Daoy (cell line): ENCODE measurements around the gene BID. TPM values are rescaled to one million over a fixed set of nuclear protein-coding genes. Genes with fewer than 3 reads are reported as not detected.

Source experiments
- DNase-seq: peaks from one replicate; pipeline ENCODE4 v3.0.0-alpha.2; 2015; ENCODE audit warnings: low read depth
- total RNA-seq: library from RNA; depleted of rRNA; stranded (reverse); fragments of >200 nt; shearing (Covaris generic); gene quantifications from 2 replicates; pipeline ENCODE4 v1.2.3, GENCODE V29; 2014

Gene BID
- total RNA-seq, 1 experiment from 2014 or later: 133 TPM

GRCh38 chr22:17803609-17804270 lies 29.5 kb upstream of the BID start:
- no peak for DNase-seq

- no peak for DNase-seq
Measured at GRCh38 chr22:17802822-17803221, 28.6 kb upstream of the BID start.

- no peak for DNase-seq
Measured at GRCh38 chr22:17802411-17802810, 28.1 kb upstream of the BID start.

- DNase-seq: no peak
Measured at GRCh38 chr22:17797721-17798559, 23.7 kb upstream of the BID start.

- no peak for DNase-seq
Measured at GRCh38 chr22:17796695-17797094, 22.4 kb upstream of the BID start.

- no peak for DNase-seq
Measured at GRCh38 chr22:17795661-17796548, 21.6 kb upstream of the BID start.

GRCh38 chr22:17794726-17795542 lies 20.7 kb upstream of the BID start:
- no peak for DNase-seq

GRCh38 chr22:17792854-17793434 lies 18.7 kb upstream of the BID start:
- no peak for DNase-seq

- DNase-seq: no peak
Measured at GRCh38 chr22:17792299-17792698, 18.0 kb upstream of the BID start.

GRCh38 chr22:17791196-17791595 lies 16.9 kb upstream of the BID start:
- no peak for DNase-seq

- no peak for DNase-seq
Measured at GRCh38 chr22:17789379-17790200, 15.3 kb upstream of the BID start.

GRCh38 chr22:17788528-17789378 lies 14.5 kb upstream of the BID start:
- DNase-seq: no peak

- DNase-seq: no peak
Measured at GRCh38 chr22:17787716-17788330, 13.6 kb upstream of the BID start.

- DNase-seq: no peak
Measured at GRCh38 chr22:17787241-17787640, 13.0 kb upstream of the BID start.

GRCh38 chr22:17786435-17787161 lies 12.3 kb upstream of the BID start:
- peak; percentile 39 for DNase-seq

- DNase-seq: peak; percentile 68
Measured at GRCh38 chr22:17785185-17786184, 11.2 kb upstream of the BID start.

GRCh38 chr22:17784776-17785175 lies 10.5 kb upstream of the BID start:
- no peak for DNase-seq
